IMR-90 (cell line): ENCODE measurements around the gene MSLN. TPM values are rescaled to one million over a fixed set of nuclear protein-coding genes. Genes with fewer than 3 reads are reported as not detected.

Experiments used
- ATAC-seq: fragments of 200-7000 bp; cut with Tn5 transposase; 2 replicates; pipeline ENCODE4 v1.9.1; 2020; ENCODE audit warnings: low read depth, mild to moderate bottlenecking, moderate library complexity
- BruUV-seq: library from RNA; stranded (reverse); fragments of 400-500 nt; replicated peaks from 2 replicates; lab custom pipeline; 2021; lab: Mats Ljungman, UMichigan
- CTCF ChIA-PET: fragments of 300-600 bp; formaldehyde crosslinking; extraction: SDS; loops from one replicate; lab custom pipeline; 2021; ENCODE audit warnings: antibody characterized with exemption; lab: Yijun Ruan, JAX
- POLR2A ChIA-PET: fragments of 300-600 bp; sonication (Branson Sonifier 250); formaldehyde crosslinking; loops from one replicate; lab custom pipeline; 2022; ENCODE audit warnings: antibody characterized with exemption; ENCODE audit not compliant: unreplicated experiment; lab: Charles Lee
- DNase-seq: peaks from one replicate; pipeline ENCODE4 v3.0.0; 2013
- H2AFZ ChIP-seq: replicated peaks from 2 replicates; pipeline ENCODE3; 2013; ENCODE audit warnings: low read length, mild to moderate bottlenecking; ENCODE audit not compliant: poor library complexity
- H2AK5ac ChIP-seq: 2 replicates; pipeline ENCODE4 v1.6.1; 2013; ENCODE audit warnings: low read depth, low read length, inconsistent platforms
- H2AK9ac ChIP-seq: replicated peaks from 2 replicates; pipeline ENCODE3; 2013; ENCODE audit warnings: mild to moderate bottlenecking, low read depth, low read length, moderate library complexity; ENCODE audit not compliant: poor library complexity
- H2BK120ac ChIP-seq: 2 replicates; pipeline ENCODE4 v1.6.1; 2013; ENCODE audit warnings: low read depth, low read length, inconsistent platforms
- H2BK15ac ChIP-seq: 3 replicates; pipeline ENCODE4 v1.6.1; 2013; ENCODE audit warnings: low read depth, low read length, inconsistent platforms
- H2BK20ac ChIP-seq: 2 replicates; pipeline ENCODE4 v1.6.1; 2013; ENCODE audit warnings: low read depth, mild to moderate bottlenecking, inconsistent platforms, low read length, moderate library complexity
- H2BK5ac ChIP-seq: 2 replicates; pipeline ENCODE4 v1.6.1; 2013; ENCODE audit warnings: mild to moderate bottlenecking, low read depth, low read length, inconsistent platforms; ENCODE audit not compliant: poor library complexity, severe bottlenecking
- H3K14ac ChIP-seq: replicated peaks from 2 replicates; pipeline ENCODE4 v1.6.1; 2013; ENCODE audit warnings: low read depth, low read length, inconsistent platforms
- H3K18ac ChIP-seq: 2 replicates; pipeline ENCODE4 v1.6.1; 2013; ENCODE audit warnings: low read depth, low read length, control low read depth
- H3K23ac ChIP-seq: 2 replicates; pipeline ENCODE4 v1.6.1; 2013; ENCODE audit warnings: low read depth, low read length, inconsistent platforms
- H3K27ac ChIP-seq: 2 replicates; pipeline ENCODE4 v1.5.1; 2013; ENCODE audit warnings: mild to moderate bottlenecking, control low read depth, low read length; ENCODE audit not compliant: insufficient read depth
- H3K27me3 ChIP-seq: 2 replicates; pipeline ENCODE4 v1.6.1; 2013; ENCODE audit warnings: low read length; ENCODE audit not compliant: control insufficient read depth, insufficient read depth
- H3K36me3 ChIP-seq: 2 replicates; pipeline ENCODE4 v1.6.1; 2013; ENCODE audit warnings: low read length, mixed read lengths; ENCODE audit not compliant: control insufficient read depth, insufficient read depth
- H3K4ac ChIP-seq: 2 replicates; pipeline ENCODE4 v1.6.1; 2013; ENCODE audit warnings: low read depth, low read length, inconsistent platforms
- H3K4me1 ChIP-seq: 2 replicates; pipeline ENCODE4 v1.6.1; 2013; ENCODE audit warnings: low read length, mixed read lengths; ENCODE audit not compliant: control insufficient read depth, insufficient read depth
- H3K4me2 ChIP-seq: 2 replicates; pipeline ENCODE4 v1.6.1; 2013; ENCODE audit warnings: low read depth, mild to moderate bottlenecking, control low read depth, low read length, moderate library complexity
- H3K4me3 ChIP-seq: 2 replicates; pipeline ENCODE4 v1.5.1; 2013; ENCODE audit warnings: low read depth, mild to moderate bottlenecking, control low read depth, low read length, moderate library complexity; ENCODE audit not compliant: insufficient read depth
- H3K56ac ChIP-seq: 2 replicates; pipeline ENCODE4 v1.6.1; 2013; ENCODE audit warnings: low read length, inconsistent platforms; ENCODE audit not compliant: insufficient read depth; ENCODE audit errors: extremely low read depth
- H3K79me1 ChIP-seq, 2 experiments: 2 replicates each; pipeline ENCODE4 v1.6.1; 2013; ENCODE audit warnings: low read length in 2 of 2, inconsistent platforms in 1 of 2, low read depth in 1 of 2
- H3K9ac ChIP-seq: 2 replicates; pipeline ENCODE4 v1.6.1; 2013; ENCODE audit warnings: low read depth, low read length, control low read depth
- H3K9me1 ChIP-seq: 2 replicates; pipeline ENCODE4 v1.6.1; 2013; ENCODE audit warnings: low read length, inconsistent platforms; ENCODE audit not compliant: insufficient read depth
- H3K9me3 ChIP-seq: 2 replicates; pipeline ENCODE4 v1.6.1; 2013; ENCODE audit warnings: low read length; ENCODE audit not compliant: control insufficient read depth, insufficient read depth
- H4K20me1 ChIP-seq: 2 replicates; pipeline ENCODE4 v1.6.1; 2013; ENCODE audit warnings: low read length, inconsistent platforms; ENCODE audit not compliant: insufficient read depth
- H4K5ac ChIP-seq: 2 replicates; pipeline ENCODE4 v1.6.1; 2013; ENCODE audit warnings: mild to moderate bottlenecking, low read depth, low read length, control low read depth
- H4K8ac ChIP-seq, 2 experiments: 2 replicates each; pipeline ENCODE4 v1.6.1; 2013; ENCODE audit warnings: low read depth in 2 of 2, low read length in 2 of 2, control low read depth in 1 of 2, inconsistent platforms in 1 of 2
- H4K91ac ChIP-seq: 2 replicates; pipeline ENCODE4 v1.6.1; 2013; ENCODE audit warnings: low read depth, low read length, inconsistent platforms; ENCODE audit not compliant: insufficient read depth
- FOS ChIP-seq: fragments of 150-350 bp; IDR thresholded peaks from 2 replicates; pipeline ENCODE4 v1.6.1; 2016; ENCODE audit warnings: low read depth, low read length
- MAZ ChIP-seq: IDR thresholded peaks from 2 replicates; pipeline ENCODE4 v1.6.1; 2012; ENCODE audit warnings: low read depth, mild to moderate bottlenecking, low read length, improper control_type of control experiment, moderate library complexity, borderline replicate concordance
- MXI1 ChIP-seq: IDR thresholded peaks from 2 replicates; pipeline ENCODE4 v1.6.1; 2012; ENCODE audit warnings: low read depth, mild to moderate bottlenecking, low read length, moderate library complexity, borderline replicate concordance
- NFE2L2 ChIP-seq: fragments of 150-350 bp; IDR thresholded peaks from 2 replicates; pipeline ENCODE4 v1.6.1; 2016; ENCODE audit warnings: low read depth, mild to moderate bottlenecking, low read length
- POLR2A ChIP-seq: IDR thresholded peaks from 2 replicates; pipeline ENCODE4 v1.6.1; 2012; ENCODE audit warnings: mild to moderate bottlenecking, low read depth, low read length
- RAD21 ChIP-seq: IDR thresholded peaks from 2 replicates; pipeline ENCODE4 v1.6.1; 2012; ENCODE audit warnings: low read length, improper control_type of control experiment
- RCOR1 ChIP-seq: IDR thresholded peaks from 2 replicates; pipeline ENCODE4 v1.6.1; 2012; ENCODE audit warnings: mild to moderate bottlenecking, low read length, improper control_type of control experiment; ENCODE audit not compliant: insufficient replicate concordance
- RFX5 ChIP-seq: IDR thresholded peaks from 2 replicates; pipeline ENCODE4 v1.8.0; 2012; ENCODE audit warnings: low read depth, mild to moderate bottlenecking, low read length, moderate library complexity
- SMC3 ChIP-seq: fragments of 150-350 bp; IDR thresholded peaks from 2 replicates; pipeline ENCODE4 v1.6.1; 2016; ENCODE audit warnings: low read depth, mild to moderate bottlenecking, antibody characterized with exemption, low read length, moderate library complexity
- USF2 ChIP-seq: fragments of 150-350 bp; IDR thresholded peaks from 2 replicates; pipeline ENCODE4 v1.6.1; 2017; ENCODE audit warnings: mild to moderate bottlenecking, antibody characterized with exemption, low read length, low read depth
- WGBS, 2 experiments: methylation state at CpG; one replicate each; pipeline versions ENCODE4 v1.1.5 to v1.1.7; 2013; ENCODE audit warnings: missing lambda C conversion rate in 2 of 2; ENCODE audit not compliant: insufficient read length in 1 of 2; ENCODE audit errors: extremely low coverage in 2 of 2; 5-methylcytosine and 5-hydroxymethylcytosine counted together
- dilution Hi-C: fragments of 300-500 bp; cut with HindIII; formaldehyde crosslinking; loops from one replicate; pipeline ENCODE4 v1.14.3; 2018; ENCODE audit warnings: low sequenced_read_pairs; ENCODE audit not compliant: unreplicated experiment
- in situ Hi-C: fragments of 300-500 bp; cut with MboI; formaldehyde crosslinking; loops from 3 replicates; pipeline ENCODE4 v1.14.3; 2019; ENCODE audit warnings: low sequenced_read_pairs, inconsistent platforms, mixed read lengths
- intact Hi-C: fragments of 100-400 bp; cut with micrococcal nuclease; formaldehyde crosslinking; loops from 2 replicates; pipeline ENCODE4 v1.10.0; 2022
- polyA plus RNA-seq, 3 experiments: library from polyadenylated mRNA; depleted of rRNA; stranded (reverse); fragments of >200 nt; gene quantifications; 2 replicates each; pipeline ENCODE4 v1.2.3, GENCODE V29; 2012; ENCODE audit warnings: low replicate concordance in 1 of 3
- total RNA-seq: library from RNA; depleted of rRNA; stranded (reverse); fragments of >200 nt; gene quantifications from 2 replicates; pipeline ENCODE4 v1.2.3, GENCODE V29; 2012
- TF ChIP-seq, protein P1 (sequence below): conservative IDR thresholded peaks from 2 replicates; pipeline ENCODE4 v1.5.1; 2012; ENCODE audit warnings: mild to moderate bottlenecking, low read depth, low read length, improper control_type of control experiment

The MSLN gene
- total and polyA plus RNA-seq, 2 of the 4 experiments (the other 2 are of a cell fraction) = 0.14 TPM; not detected in 1

DNA sequence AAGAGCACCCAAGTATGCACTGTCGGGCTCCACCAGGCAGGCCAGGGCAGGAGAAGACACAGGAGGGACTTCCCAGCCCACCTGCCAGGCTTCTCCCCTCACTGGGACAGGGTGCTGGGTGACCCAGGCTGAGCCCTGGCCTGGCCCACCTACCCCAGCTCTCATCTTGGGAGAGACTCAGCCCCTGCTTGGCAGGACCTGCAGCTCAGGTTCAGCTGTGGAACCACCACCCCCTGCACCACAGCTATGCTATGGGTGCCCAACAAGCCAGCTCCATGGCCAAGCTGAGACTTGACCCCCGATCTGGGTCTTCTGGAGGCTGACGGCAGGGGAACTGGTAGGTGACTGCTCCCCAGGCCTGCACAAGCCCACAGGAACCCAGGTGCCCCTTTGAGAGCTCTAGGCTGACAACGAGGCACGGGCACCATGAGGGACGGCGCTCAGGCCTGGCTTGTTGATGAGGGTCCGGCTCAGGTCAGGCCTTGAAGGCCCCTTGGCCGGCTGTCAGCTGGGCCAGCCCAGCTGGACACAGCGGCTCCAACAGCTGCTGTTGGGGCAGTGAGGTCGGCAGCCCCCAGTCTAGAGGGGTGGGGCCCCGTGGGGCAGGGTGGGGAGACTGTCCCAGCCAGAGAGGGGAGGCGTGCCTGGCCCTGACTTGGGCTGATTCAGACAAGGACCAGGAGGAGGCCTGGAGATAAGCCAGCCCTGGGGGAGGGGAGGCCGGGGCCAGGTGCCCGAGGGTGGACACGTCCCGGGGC, 23.0 kb downstream of the MSLN start (continued):
- TF ChIP-seq FOS = no peak

GRCh38 chr16:784431-784830, 23.9 kb downstream of the MSLN start:
- peaks cover 5% of the 10 kb centered on the region; the same call in 1 of the 2 replicates for H3K27me3 ChIP-seq
- no peaks in the 10 kb centered on the region for H3K9me1 ChIP-seq
- dilution Hi-C loops = no loop called here
- no peak overlapping the region for H2BK15ac ChIP-seq
- H4K8ac ChIP-seq = no peak overlapping the region
- BruUV-seq = no TSS peak
- H3K56ac ChIP-seq = no peak overlapping the region
- ChIA-PET POLR2A (no interaction called here), CTCF (interaction anchor here (1.4 kb wide), 1 partner anchor 72 kb away, joined by 6 read pairs; no protein-coding TSS in a partner anchor)
- intact Hi-C loops = no loop called here
- H4K91ac ChIP-seq = no peak overlapping the region
- no peak overlapping the region for H3K14ac ChIP-seq
- no peak overlapping the region for H3K23ac ChIP-seq
- peaks cover 15% of the 10 kb centered on the region; the same call in 1 of the 2 replicates for H3K4me1 ChIP-seq
- H3K18ac ChIP-seq = no peak overlapping the region
- in situ Hi-C loops = no loop called here
- H2AK9ac ChIP-seq = no peak overlapping the region
- no peaks in the 10 kb centered on the region for H3K9me3 ChIP-seq
- H2BK120ac ChIP-seq = no peak overlapping the region
- no peak overlapping the region for H2BK5ac ChIP-seq
- H2AK5ac ChIP-seq = no peak overlapping the region
- H2AFZ ChIP-seq = no peak overlapping the region
- H3K79me1 ChIP-seq = peaks cover 4 to 30% of the 10 kb centered on the region in 2 experiments; a peak in 2 of 4 replicates
- no peak for ATAC-seq
- TF ChIP-seq RCOR1 = no peak
- TF ChIP-seq MXI1 = no peak
- TF ChIP-seq SMC3 = no peak
- TF ChIP-seq RFX5 = no peak
- no peak for TF ChIP-seq NFE2L2
- no peak for TF ChIP-seq USF2
- TF ChIP-seq, protein P1, sequence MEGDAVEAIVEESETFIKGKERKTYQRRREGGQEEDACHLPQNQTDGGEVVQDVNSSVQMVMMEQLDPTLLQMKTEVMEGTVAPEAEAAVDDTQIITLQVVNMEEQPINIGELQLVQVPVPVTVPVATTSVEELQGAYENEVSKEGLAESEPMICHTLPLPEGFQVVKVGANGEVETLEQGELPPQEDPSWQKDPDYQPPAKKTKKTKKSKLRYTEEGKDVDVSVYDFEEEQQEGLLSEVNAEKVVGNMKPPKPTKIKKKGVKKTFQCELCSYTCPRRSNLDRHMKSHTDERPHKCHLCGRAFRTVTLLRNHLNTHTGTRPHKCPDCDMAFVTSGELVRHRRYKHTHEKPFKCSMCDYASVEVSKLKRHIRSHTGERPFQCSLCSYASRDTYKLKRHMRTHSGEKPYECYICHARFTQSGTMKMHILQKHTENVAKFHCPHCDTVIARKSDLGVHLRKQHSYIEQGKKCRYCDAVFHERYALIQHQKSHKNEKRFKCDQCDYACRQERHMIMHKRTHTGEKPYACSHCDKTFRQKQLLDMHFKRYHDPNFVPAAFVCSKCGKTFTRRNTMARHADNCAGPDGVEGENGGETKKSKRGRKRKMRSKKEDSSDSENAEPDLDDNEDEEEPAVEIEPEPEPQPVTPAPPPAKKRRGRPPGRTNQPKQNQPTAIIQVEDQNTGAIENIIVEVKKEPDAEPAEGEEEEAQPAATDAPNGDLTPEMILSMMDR = no peak
- no peak for TF ChIP-seq FOS
- TF ChIP-seq POLR2A = no peak
- TF ChIP-seq MAZ = no peak
- no peak for TF ChIP-seq RAD21
- no peak overlapping the region for H2BK20ac ChIP-seq
- peaks cover 10% of the 10 kb centered on the region; the same call in 1 of the 2 replicates for H3K36me3 ChIP-seq
- no peak overlapping the region for H3K27ac ChIP-seq
- no peak overlapping the region for H3K4me3 ChIP-seq
- 89% methylated on average over 13 of the region's 19 CpGs; no CpG with 5 or more reads in 1 of the 2 experiments for WGBS, 2 experiments
- peaks cover 25% of the 10 kb centered on the region for H4K20me1 ChIP-seq
- H3K9ac ChIP-seq = no peak overlapping the region
- no peak for DNase-seq
- H4K5ac ChIP-seq = no peak overlapping the region
- H3K4me2 ChIP-seq = no peak overlapping the region
- no peak overlapping the region for H3K4ac ChIP-seq
